IMR-90 (cell line): ENCODE data around the gene STAC3.

Experiments
- CTCF ChIP-seq: conservative IDR thresholded peaks from 2 replicates; pipeline ENCODE4 v1.5.1; 2012; ENCODE audit warnings: mild to moderate bottlenecking, low read depth, low read length, improper control_type of control experiment
- FOS ChIP-seq: fragments of 150-350 bp; IDR thresholded peaks from 2 replicates; pipeline ENCODE4 v1.6.1; 2016; ENCODE audit warnings: low read depth, low read length
- TF ChIP-seq, protein P1 (sequence below): fragments of 150-350 bp; IDR thresholded peaks from 2 replicates; pipeline ENCODE4 v1.6.1; 2017; ENCODE audit warnings: mild to moderate bottlenecking, antibody characterized with exemption, low read length, low read depth

DNA sequence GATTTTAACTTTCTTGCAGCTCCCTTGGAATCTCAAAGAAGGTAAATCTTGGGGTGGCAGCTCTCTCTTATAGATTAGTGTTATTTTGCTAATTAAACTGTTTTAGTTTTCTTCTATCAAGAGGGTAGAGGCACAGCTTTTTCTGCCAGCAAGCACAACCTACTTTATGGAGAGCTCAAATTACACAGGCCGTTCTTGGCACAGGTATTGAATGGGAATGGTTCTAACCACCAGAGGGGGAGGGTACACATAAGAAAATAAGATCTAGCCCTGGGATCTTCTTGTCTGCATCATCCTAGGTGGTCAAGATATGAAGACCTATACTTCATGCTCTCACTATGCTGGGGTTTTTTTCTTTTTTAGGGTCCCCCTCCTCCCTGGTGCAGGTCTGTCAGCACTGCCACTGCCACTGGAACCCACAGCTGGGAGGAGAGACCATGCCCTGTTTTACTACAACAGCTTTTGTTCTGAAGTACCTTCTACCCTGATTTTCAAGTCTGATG lies 48.6 kb upstream of the STAC3 start:
- TF ChIP-seq FOS (no peak), CTCF (no peak)
- TF ChIP-seq, protein P1, sequence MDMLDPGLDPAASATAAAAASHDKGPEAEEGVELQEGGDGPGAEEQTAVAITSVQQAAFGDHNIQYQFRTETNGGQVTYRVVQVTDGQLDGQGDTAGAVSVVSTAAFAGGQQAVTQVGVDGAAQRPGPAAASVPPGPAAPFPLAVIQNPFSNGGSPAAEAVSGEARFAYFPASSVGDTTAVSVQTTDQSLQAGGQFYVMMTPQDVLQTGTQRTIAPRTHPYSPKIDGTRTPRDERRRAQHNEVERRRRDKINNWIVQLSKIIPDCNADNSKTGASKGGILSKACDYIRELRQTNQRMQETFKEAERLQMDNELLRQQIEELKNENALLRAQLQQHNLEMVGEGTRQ = no peak
